Liver (tissue), 9 donors: ENCODE data around the gene GRIP1. TPM values are rescaled to one million over a fixed set of nuclear protein-coding genes. Genes with fewer than 3 reads are reported as not detected.

ENCODE experiments used
- DNase-seq: peaks from one replicate; pipeline ENCODE4 v3.0.0-alpha.2; 2017; ENCODE audit warnings: low spot score
- H3K27ac ChIP-seq, 2 donors: one replicate each; pipeline ENCODE4 v1.7.0; 2013; ENCODE audit warnings: inconsistent platforms in 2 of 2, low read length in 2 of 2, control low read depth in 1 of 2, low read depth in 1 of 2, mild to moderate bottlenecking in 1 of 2
- H3K27me3 ChIP-seq, 4 donors: one replicate each; pipeline versions ENCODE4 v1.6.1 to v1.7.0; 2013; ENCODE audit warnings: low read length in 3 of 4, inconsistent platforms in 1 of 4, mild to moderate bottlenecking in 1 of 4, moderate library complexity in 1 of 4; ENCODE audit not compliant: control insufficient read depth in 4 of 4, insufficient read depth in 4 of 4
- H3K36me3 ChIP-seq, 4 donors: one replicate each; pipeline versions ENCODE4 v1.6.1 to v1.7.0; 2013; ENCODE audit warnings: low read length in 3 of 4, mild to moderate bottlenecking in 3 of 4, low read depth in 1 of 4, moderate library complexity in 1 of 4; ENCODE audit not compliant: control insufficient read depth in 4 of 4, insufficient read depth in 3 of 4
- H3K4me1 ChIP-seq, 4 donors: one replicate each; pipeline versions ENCODE4 v1.6.1 to v1.7.0; 2013; ENCODE audit warnings: low read length in 3 of 4, mild to moderate bottlenecking in 3 of 4, moderate library complexity in 1 of 4; ENCODE audit not compliant: control insufficient read depth in 4 of 4, insufficient read depth in 4 of 4
- H3K4me3 ChIP-seq, 3 donors: one replicate each; pipeline versions ENCODE4 v1.6.1 to v1.7.0; 2013; ENCODE audit warnings: low read length in 3 of 3, control low read depth in 1 of 3, low read depth in 1 of 3, mild to moderate bottlenecking in 1 of 3
- H3K9ac ChIP-seq, 2 donors: one replicate each; pipeline ENCODE4 v1.7.0; 2013; ENCODE audit warnings: low read length in 2 of 2, mild to moderate bottlenecking in 2 of 2, moderate library complexity in 2 of 2, control low read depth in 1 of 2, low read depth in 1 of 2
- H3K9me3 ChIP-seq, 4 donors: one replicate each; pipeline versions ENCODE4 v1.6.1 to v1.7.0; 2013; ENCODE audit warnings: low read length in 3 of 4; ENCODE audit not compliant: control insufficient read depth in 4 of 4
- ATF3 ChIP-seq: IDR thresholded peaks from 2 replicates; pipeline ENCODE4 v1.6.1; 2016; ENCODE audit warnings: antibody characterized with exemption
- EGR1 ChIP-seq, 2 donors: IDR thresholded peaks; 2 replicates each; pipeline ENCODE4 v1.6.1; 2016 to 2018; ENCODE audit warnings: antibody characterized with exemption in 2 of 2, low read depth in 2 of 2
- FOXA1 ChIP-seq: IDR thresholded peaks from 2 replicates; pipeline ENCODE4 v1.6.1; 2016; ENCODE audit warnings: antibody characterized with exemption
- FOXA2 ChIP-seq: IDR thresholded peaks from 2 replicates; pipeline ENCODE4 v1.6.1; 2016; ENCODE audit warnings: antibody characterized with exemption
- GABPA ChIP-seq, 2 donors: IDR thresholded peaks in 1 of 2; conservative IDR thresholded peaks in 1 of 2; 2 replicates each; pipeline ENCODE4 v1.6.1; 2016; ENCODE audit warnings: antibody characterized with exemption in 2 of 2, mild to moderate bottlenecking in 1 of 2, moderate library complexity in 1 of 2
- HNF4A ChIP-seq, 2 donors: conservative IDR thresholded peaks; 2 replicates each; pipeline ENCODE4 v1.6.1; 2016; ENCODE audit warnings: antibody characterized with exemption in 2 of 2, mild to moderate bottlenecking in 2 of 2
- HNF4G ChIP-seq: IDR thresholded peaks from 2 replicates; pipeline ENCODE4 v1.6.1; 2016; ENCODE audit warnings: antibody characterized with exemption
- JUND ChIP-seq, 2 donors: IDR thresholded peaks; 2 replicates each; pipeline ENCODE4 v1.6.1; 2016; ENCODE audit warnings: antibody characterized with exemption in 2 of 2
- MAX ChIP-seq: IDR thresholded peaks from 2 replicates; pipeline ENCODE4 v1.6.1; 2016; ENCODE audit warnings: antibody characterized with exemption
- NR2F2 ChIP-seq: IDR thresholded peaks from 2 replicates; pipeline ENCODE4 v1.6.1; 2016; ENCODE audit warnings: antibody characterized with exemption
- RAD21 ChIP-seq, 2 donors: IDR thresholded peaks; 2 replicates each; pipeline ENCODE4 v1.6.1; 2016; ENCODE audit warnings: antibody characterized with exemption in 2 of 2, mild to moderate bottlenecking in 2 of 2
- REST ChIP-seq: IDR thresholded peaks from 2 replicates; pipeline ENCODE4 v1.6.1; 2016; ENCODE audit warnings: antibody characterized with exemption, mild to moderate bottlenecking
- RXRA ChIP-seq, 2 donors: IDR thresholded peaks; 2 replicates each; pipeline ENCODE4 v1.6.1; 2017 to 2018; ENCODE audit warnings: antibody characterized with exemption in 2 of 2, mild to moderate bottlenecking in 1 of 2
- SP1 ChIP-seq: IDR thresholded peaks from 2 replicates; pipeline ENCODE4 v1.6.1; 2018; ENCODE audit warnings: antibody characterized with exemption, mild to moderate bottlenecking
- TAF1 ChIP-seq: conservative IDR thresholded peaks from 2 replicates; pipeline ENCODE4 v1.6.1; 2016; ENCODE audit warnings: antibody characterized with exemption, mild to moderate bottlenecking
- YY1 ChIP-seq: IDR thresholded peaks from 2 replicates; pipeline ENCODE4 v1.6.1; 2016; ENCODE audit warnings: antibody characterized with exemption, mild to moderate bottlenecking
- ZBTB33 ChIP-seq: IDR thresholded peaks from 2 replicates; pipeline ENCODE4 v1.6.1; 2016; ENCODE audit warnings: antibody characterized with exemption
- WGBS: extraction: QIAGEN DNeasy Blood & Tissue Kit; methylation state at CpG from one replicate; pipeline ENCODE4 v1.1.7; 2013; 5-methylcytosine and 5-hydroxymethylcytosine counted together
- polyA plus RNA-seq, 2 donors: library from polyadenylated mRNA; stranded (reverse) in 1 of 2; unstranded in 1 of 2; fragments of 200-250 nt in 1 of 2; fragments of >200 nt in 1 of 2; fragmentation: Nextera tagmentation in 1 of 2; extraction: Ambion mirVana in 1 of 2; gene quantifications; one replicate each; pipeline versions ENCODE4 v1.2.1 to v1.2.3, GENCODE V29; 2013 to 2015
- total RNA-seq, 2 donors: library from RNA; depleted of rRNA; stranded (reverse); fragments of >200 nt; gene quantifications; one replicate each; pipeline ENCODE4 v1.2.3, GENCODE V29; 2014
- donor health status: healthy.
- donor health status: healthy.
- donor health status: healthy.
- donor health status: healthy.
- donor health status: healthy.

GRIP1 gene
- total and polyA plus RNA-seq, 4 donors: 0.05 to 1.5 (median 0.24) TPM

GRCh38 chr12:66531766-66532165, 147.1 kb downstream of the GRIP1 start:
- no peaks in the 10 kb centered on the region for H3K36me3 ChIP-seq
- H3K27ac ChIP-seq: no peak overlapping the region
- H3K9ac ChIP-seq: no peak overlapping the region
- no peak overlapping the region for H3K4me3 ChIP-seq
- DNase-seq: no peak
- 81% methylated on average over 2 of the region's 2 CpGs for WGBS
- no peaks in the 10 kb centered on the region for H3K27me3 ChIP-seq
- H3K9me3 ChIP-seq: no peaks in the 10 kb centered on the region
- H3K4me1 ChIP-seq: no peaks in the 10 kb centered on the region
- no peak for TF ChIP-seq ZBTB33
- no peak for TF ChIP-seq TAF1
- no peak for TF ChIP-seq FOXA1
- TF ChIP-seq JUND (IDR thresholded peaks at IDR 0.05): no peak

- Histone ChIP-seq H3K4me3 (no peak overlapping the region), H3K27me3 (no peaks in the 10 kb centered on the region), H3K9me3 (no peaks in the 10 kb centered on the region), H3K36me3 (no peaks in the 10 kb centered on the region), H3K4me1 (no peaks in the 10 kb centered on the region), H3K27ac (no peak overlapping the region), H3K9ac (no peak overlapping the region)
- no peak for DNase-seq
- TF ChIP-seq FOXA2: no peak
- TF ChIP-seq GABPA (IDR thresholded peaks at IDR 0.05 in 1 of 2, conservative IDR thresholded peaks at IDR 0.05 in 1 of 2): no peak
- no peak for TF ChIP-seq YY1
- no peak for TF ChIP-seq JUND (IDR thresholded peaks at IDR 0.05)
- TF ChIP-seq SP1: no peak
- WGBS: 49% methylated on average over 1 of the region's 1 CpG
Observed at GRCh38 chr12:66529934-66530333, 148.9 kb downstream of the GRIP1 start.

GRCh38 chr12:66516561-66516960, 162.3 kb downstream of the GRIP1 start:
- TF ChIP-seq MAX: no peak
- no peak for TF ChIP-seq ATF3
- TF ChIP-seq FOXA1: no peak
- no peak for TF ChIP-seq FOXA2
- no peak for TF ChIP-seq SP1
- TF ChIP-seq RAD21 (IDR thresholded peaks at IDR 0.05): no peak
- TF ChIP-seq GABPA (IDR thresholded peaks at IDR 0.05 in 1 of 2, conservative IDR thresholded peaks at IDR 0.05 in 1 of 2): no peak
- no peak for TF ChIP-seq TAF1
- TF ChIP-seq ZBTB33: no peak
- TF ChIP-seq HNF4A (conservative IDR thresholded peaks at IDR 0.05): no peak
- no peak for TF ChIP-seq RXRA (IDR thresholded peaks at IDR 0.05)
- no peak for TF ChIP-seq YY1
- no peak for TF ChIP-seq REST
- no peak for TF ChIP-seq NR2F2
- TF ChIP-seq HNF4G: no peak
- no peak for TF ChIP-seq EGR1 (IDR thresholded peaks at IDR 0.05; ENCODE audit: low read depth in 2 of 2)
- no peak overlapping the region for H3K9ac ChIP-seq
- 57% methylated on average over 4 of the region's 4 CpGs for WGBS
- H3K4me1 ChIP-seq: no peaks in the 10 kb centered on the region
- no peaks in the 10 kb centered on the region for H3K27me3 ChIP-seq
- no peak overlapping the region for H3K4me3 ChIP-seq
- DNase-seq: no peak
- no peak overlapping the region for H3K27ac ChIP-seq
- H3K9me3 ChIP-seq: peaks cover 0 to 3% (median 0%) of the 10 kb centered on the region in 4 donors
- H3K36me3 ChIP-seq: no peaks in the 10 kb centered on the region
